OCI-LY3 (cell line): Measurements from ENCODE around the gene USP34.

Experiments used
- EZH2phosphoT487 ChIP-seq: fragments of 200-600 bp; shearing (Covaris generic); IDR thresholded peaks from 2 replicates; pipeline ENCODE4 v1.6.1; 2018; ENCODE audit warnings: antibody characterized with exemption, mixed run types, low read depth
- TF ChIP-seq, protein P1 (sequence below): fragments of 200-600, 300-600 bp; sonication (generic); IDR thresholded peaks from 2 replicates; pipeline ENCODE4 v1.5.1; 2014; ENCODE audit warnings: antibody characterized with exemption, low read length, low read depth

DNA sequence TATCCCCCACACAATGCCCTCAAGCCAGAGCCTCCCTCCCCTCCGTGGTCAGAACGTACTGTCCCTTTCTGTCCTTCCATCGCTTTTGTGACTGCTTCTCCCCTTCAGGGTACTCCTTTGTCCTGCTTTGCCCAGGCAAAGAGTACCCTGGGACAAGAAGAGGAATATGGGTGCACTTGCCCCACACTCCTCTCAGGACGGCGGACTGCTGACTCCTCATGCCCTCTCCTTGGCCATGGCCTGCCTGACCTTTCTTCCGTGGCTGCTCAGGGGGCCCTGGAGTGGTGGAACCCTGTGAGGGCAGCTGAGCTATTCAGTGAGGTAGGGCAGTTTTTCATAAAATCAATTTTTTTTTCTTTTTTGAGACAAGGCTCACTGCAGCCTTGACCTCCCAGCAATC lies 290.2 kb downstream of the USP34 start:
- TF ChIP-seq, protein P1, sequence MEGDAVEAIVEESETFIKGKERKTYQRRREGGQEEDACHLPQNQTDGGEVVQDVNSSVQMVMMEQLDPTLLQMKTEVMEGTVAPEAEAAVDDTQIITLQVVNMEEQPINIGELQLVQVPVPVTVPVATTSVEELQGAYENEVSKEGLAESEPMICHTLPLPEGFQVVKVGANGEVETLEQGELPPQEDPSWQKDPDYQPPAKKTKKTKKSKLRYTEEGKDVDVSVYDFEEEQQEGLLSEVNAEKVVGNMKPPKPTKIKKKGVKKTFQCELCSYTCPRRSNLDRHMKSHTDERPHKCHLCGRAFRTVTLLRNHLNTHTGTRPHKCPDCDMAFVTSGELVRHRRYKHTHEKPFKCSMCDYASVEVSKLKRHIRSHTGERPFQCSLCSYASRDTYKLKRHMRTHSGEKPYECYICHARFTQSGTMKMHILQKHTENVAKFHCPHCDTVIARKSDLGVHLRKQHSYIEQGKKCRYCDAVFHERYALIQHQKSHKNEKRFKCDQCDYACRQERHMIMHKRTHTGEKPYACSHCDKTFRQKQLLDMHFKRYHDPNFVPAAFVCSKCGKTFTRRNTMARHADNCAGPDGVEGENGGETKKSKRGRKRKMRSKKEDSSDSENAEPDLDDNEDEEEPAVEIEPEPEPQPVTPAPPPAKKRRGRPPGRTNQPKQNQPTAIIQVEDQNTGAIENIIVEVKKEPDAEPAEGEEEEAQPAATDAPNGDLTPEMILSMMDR, result no peak
- no peak for TF ChIP-seq EZH2phosphoT487
